Suppressor macrophage treated with lipopolysaccharide for 4 hours (primary cell): ENCODE results near the gene CPNE9.

Experiments
- DNase-seq: peaks from one replicate; pipeline ENCODE4 v3.0.0-alpha.2; 2020

CPNE9 gene

DNA sequence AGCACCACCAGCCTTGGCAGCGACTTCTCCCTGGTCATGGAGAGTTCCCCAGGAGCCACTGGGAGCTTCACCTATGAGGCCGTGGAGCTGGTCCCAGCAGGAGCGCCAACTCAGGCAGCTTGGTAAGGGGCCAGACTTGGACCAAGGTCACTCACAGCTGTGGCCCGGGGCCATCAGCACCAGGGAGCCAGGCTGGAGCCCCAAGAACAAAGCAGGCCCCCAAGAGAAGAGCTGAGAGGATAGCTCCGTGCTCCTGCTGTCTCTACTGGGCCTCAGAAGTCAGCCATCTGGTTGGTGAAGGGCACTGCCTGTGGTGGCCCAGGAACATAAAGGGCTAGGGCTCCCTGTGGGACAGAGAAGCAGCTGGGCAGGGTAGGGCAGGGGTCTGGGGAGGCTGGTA lies 14.7 kb upstream of the CPNE9 start:
- no peak for DNase-seq

DNA sequence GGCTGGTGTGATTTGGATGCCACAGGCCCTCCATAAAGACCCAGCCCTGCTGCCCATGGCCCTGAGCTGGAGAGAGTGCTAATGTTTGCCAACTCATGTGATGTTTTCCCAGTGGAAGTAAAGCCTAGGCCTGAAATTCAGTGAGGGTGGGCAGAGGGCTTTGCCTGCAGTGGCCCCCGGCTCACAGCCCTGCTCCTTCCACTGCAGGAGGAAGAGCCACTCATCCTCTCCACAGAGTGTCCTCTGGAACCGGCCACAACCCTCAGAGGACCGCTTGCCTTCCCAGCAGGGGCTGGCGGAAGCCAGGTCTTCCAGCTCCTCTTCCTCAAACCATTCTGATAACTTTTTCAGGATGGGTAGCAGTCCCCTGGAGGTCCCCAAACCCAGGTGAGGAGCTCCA lies 13.9 kb upstream of the CPNE9 start:
- no peak for DNase-seq

DNA sequence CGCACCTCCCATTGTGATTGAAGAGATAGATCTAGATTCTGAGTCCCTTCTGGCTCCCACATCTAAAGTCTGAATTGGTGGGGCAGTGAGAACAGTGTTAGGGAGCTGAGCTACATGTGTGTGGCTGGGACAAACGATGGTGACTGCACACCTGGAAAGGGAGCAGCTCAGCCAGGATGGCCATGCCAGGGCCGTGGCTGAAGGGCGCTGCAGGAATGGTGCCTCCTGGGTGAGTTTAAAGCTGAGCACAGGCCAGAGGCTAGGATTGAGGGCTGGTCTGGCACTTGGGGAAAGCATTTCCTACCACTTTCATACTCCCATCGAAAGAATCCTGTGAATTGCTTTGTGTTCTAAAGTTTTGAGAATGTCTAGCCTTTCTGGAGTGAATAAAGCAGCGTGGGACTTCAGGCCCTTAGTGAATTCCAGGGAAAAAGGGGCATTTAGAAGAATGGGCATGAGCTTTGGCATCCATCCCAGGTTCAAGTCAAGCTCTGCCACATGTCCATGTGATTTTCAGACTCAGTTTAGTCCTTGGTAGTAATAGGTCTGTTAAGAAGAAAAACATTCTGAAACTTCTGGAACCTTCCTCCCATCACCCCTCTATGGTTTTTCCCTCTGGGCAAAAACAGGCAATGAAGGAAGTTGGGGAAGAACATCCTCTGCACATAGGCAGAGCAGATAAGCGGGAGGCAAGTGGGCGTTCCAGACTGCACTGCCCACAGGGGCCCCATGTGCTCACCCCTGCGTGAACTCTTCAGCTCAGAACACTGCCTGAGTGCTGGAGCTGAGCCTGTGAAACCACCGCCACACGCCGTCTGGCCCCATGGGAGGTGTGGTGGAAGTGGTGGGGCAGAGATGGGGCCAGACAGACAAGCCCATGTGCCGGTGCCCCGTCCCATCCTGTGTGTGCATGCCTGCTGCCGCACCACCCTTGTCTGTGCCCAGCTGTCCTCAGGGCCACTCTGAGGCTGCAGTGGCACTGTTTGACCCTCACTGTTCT lies 12.9 kb upstream of the CPNE9 start:
- no peak for DNase-seq

- DNase-seq, result no peak
These were observed 12.0 kb upstream of the CPNE9 start for GRCh38 chr3:9691636-9692035.

DNA sequence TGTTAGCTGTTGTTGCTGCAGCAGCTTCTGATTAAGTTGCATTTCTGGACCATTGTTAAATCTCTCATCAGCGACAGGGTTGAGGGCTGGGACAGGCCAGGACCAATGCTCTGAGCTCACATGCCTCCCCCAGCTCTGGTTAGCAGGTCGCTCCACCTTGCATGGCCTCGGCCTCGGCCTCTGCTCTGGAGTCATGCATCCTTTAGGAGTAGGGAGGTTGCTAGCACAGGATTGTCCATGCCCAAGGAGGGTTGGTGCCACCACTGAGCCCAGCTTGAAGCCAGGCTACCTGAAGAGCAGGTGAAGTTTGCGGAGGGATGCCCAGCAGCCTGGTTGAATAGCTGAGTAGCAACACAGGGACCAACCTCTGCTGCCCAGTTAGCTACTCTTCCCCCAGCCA lies 11.2 kb upstream of the CPNE9 start:
- DNase-seq, result no peak

- DNase-seq, result no peak
These were observed 8.3 kb upstream of the CPNE9 start for GRCh38 chr3:9695345-9695744.

DNA sequence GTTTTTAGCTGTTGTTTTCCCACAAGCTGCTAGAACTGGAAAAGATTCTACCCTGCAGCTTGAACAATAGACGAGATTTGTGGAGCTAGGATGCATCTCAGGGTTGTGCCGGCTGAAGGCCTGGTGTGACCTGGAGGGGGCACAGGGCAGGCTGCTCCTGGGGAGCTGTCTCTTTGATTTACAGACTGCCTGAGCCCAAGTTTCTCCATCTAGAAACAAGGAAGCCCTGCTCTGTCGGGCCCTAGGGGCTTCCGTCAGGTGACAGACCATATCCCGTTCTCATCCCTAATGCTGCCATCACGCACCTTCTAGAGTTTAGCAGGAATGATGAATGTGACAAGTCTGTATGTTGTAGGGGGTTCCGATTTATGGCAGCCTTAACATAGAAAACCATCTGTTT lies 7.9 kb upstream of the CPNE9 start:
- no peak for DNase-seq

- DNase-seq, result no peak
These were observed 7.0 kb upstream of the CPNE9 start for GRCh38 chr3:9696480-9697220.

DNA sequence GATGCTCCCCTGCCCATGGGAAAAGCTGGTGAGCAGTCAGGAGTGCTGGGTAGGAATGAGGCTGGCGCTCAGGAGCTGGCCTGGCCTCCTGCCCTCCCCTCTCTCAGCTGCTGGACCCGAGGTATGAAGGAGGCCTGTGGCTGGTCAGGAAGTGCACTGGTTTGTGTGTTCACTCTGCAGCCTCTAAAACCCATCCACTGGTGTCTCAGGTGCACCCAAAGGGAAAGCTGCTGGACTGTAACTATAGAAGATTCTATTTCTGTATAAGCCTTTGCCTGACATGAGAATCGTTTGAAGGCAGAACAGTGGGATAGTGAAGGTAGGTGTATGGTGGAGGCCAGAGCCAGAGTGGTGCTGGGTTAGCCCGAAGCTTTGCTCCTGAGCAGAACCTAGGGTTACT lies 5.7 kb upstream of the CPNE9 start:
- DNase-seq, result no peak

GRCh38 chr3:9698293-9698692 lies 5.3 kb upstream of the CPNE9 start:
- no peak for DNase-seq

DNA sequence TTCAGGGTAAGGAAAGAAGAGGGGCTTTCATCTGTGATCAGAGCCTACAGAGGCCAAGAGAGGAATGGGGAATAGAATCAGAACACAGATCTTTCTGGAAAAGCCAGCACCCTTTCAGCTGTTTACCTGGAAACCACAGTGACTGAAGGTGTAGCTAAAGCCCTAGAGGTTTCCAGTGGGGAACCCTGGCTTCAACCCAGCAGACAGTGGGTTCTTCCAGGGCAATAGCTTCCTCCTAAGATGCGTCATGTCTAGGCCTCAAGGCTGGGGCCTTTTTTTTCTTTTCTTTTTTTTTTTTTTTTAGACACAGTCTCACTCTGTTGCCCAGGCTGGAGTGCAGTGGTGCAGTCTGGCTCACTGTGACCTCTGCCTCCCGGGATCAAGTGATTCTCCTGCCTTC lies 3.1 kb upstream of the CPNE9 start:
- DNase-seq, result no peak

DNA sequence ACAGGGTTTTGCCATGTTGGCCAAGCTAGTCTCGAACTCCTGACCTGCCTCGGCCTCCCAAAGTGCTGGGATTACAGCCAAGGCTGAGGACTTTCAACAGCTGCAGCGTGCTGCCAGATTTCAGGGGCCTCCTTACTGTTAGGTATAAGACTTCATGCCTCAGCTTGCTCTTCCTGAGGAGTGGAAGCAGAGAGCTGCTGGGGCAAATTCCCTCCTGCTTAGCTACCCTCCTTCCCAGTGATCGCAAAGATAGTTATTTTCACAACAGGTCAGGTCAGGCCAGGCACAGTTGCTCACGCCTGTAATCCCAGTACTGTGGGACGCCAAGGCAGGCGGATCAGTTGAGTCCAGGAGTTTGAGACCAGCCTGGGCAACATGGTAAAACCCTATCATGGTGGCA lies 2.6 kb upstream of the CPNE9 start:
- DNase-seq, result no peak

GRCh38 chr3:9701711-9702110 lies 1.9 kb upstream of the CPNE9 start:
- no peak for DNase-seq

DNA sequence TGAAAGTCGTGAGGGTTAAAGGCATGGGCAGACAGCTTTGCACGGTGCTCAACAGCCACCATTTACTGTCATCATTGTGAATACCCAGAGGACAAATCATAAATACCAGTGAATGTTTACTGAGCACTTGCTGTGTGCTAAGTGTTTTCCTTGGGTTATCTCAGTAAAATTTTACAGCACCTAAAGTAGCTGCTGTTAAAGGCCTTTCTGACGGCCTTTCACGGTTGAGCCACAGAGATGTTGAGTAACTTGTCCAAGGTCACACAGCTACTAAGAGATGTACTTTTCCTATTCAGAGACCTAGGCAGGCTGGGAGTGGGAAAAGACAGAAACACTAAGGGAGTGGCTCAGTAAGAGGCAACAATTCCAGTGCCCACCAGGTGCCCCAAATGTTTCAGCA lies 393 bp upstream of the CPNE9 start:
- DNase-seq, result no peak

DNA sequence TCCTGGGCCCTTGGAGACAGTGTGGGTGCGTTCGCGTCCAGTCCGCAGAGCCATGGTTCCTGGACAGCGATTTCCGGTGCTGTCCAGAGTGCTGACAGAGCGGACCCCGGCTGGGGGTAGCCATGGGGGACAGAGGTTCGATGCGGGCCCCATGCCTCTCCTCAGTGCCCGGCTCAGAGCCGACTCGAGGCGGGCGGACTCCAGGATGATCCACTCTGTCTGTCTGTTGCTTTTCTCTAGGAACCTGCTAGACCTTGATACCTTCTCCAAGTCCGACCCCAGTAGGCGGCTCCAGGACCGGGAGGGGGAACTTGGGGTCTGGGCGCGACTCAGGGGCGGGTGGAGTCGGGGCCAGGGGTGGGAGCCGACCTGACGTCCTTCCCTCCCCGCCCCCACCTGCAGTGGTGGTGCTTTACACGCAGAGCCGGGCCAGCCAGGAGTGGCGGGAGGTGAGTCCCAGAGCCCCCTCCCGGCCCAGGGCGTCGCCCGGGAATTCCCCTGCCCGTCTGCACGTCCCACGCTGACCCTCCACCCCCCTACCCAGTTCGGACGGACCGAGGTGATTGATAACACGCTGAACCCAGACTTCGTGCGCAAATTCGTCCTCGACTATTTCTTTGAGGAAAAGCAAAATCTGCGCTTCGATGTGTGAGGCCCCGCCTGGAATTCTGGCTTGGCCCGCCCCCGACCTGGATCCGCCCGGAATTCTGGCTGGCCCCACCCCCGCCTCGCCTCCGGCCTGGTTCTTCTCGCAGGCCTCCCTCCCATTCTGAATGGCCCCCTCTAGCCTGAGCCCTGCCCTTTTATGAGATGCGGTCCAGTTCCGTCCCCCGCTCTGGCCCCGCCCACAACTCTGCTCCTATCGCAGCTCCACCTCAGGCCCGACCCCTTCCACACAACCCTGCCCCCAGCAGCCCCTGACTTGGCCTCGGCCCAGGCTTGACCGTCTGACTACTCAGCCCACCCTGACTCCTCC lies 1.0 kb downstream of the CPNE9 start:
- DNase-seq, result peak; percentile 27

DNA sequence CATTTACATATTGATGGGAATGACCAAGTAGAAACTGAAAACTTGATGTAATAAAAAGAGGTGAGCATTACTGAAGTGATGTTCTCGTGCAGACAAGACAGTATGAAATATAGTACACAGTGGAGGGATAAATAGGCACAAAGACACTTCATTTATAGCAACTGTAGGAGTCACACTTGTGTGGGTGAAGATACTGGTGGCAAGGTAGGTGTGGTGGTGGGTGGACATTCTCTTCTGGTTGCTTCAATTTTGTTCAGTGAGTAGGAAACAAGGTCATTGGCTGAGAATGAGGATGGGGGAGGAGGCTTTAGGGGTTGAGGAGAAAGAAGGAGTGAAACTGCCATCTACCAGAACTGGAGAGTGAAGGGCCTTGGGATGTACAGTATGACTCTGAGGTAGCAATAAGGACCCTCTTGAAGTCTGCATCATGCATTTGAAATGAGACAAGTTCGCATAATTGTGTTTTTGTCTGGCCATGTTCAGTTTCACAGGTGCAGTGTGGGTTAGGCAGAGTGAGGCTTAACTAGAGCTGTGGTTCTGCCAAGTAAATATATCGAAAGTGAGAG lies 6.6 kb downstream of the CPNE9 start:
- no peak for DNase-seq

DNA sequence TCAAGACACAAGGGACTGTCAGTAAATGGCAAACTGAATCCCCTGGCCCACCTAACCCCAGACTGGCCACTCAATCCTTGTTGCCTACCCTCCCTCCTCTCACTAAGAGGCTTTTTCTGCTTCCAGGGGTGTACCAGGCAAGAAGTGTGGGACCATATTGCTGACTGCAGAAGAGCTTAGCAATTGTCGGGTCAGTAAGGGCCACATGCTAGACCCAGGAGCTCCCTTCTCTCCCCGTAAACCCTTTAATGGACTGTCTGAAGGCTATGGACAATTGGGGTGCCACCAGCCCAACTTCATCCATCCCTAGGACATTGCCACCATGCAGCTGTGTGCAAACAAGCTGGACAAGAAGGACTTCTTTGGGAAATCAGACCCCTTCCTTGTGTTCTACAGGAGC lies 8.8 kb downstream of the CPNE9 start:
- no peak for DNase-seq

- DNase-seq, result no peak
These were observed 9.5 kb downstream of the CPNE9 start for GRCh38 chr3:9713142-9713541.

DNA sequence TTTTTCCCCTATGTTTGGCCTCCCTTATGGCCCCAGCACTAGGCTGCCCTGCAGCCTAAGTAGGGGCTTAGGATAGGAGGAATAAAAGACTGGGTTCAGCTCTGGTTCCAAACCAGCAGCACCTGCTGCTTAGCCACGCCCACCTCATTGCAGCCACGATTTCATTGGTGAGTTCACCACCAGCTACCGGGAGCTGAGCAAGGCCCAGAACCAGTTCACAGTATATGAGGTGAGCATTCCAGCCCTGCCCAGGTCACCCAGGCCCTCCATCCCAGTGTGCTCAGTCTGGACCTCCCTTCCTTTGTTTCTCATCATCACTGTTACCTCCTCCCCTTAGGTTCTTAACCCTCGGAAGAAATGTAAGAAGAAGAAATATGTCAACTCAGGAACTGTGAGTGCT lies 11.5 kb downstream of the CPNE9 start:
- no peak for DNase-seq

GRCh38 chr3:9715764-9716437 lies 12.3 kb downstream of the CPNE9 start:
- DNase-seq, result peak; percentile 93

DNA sequence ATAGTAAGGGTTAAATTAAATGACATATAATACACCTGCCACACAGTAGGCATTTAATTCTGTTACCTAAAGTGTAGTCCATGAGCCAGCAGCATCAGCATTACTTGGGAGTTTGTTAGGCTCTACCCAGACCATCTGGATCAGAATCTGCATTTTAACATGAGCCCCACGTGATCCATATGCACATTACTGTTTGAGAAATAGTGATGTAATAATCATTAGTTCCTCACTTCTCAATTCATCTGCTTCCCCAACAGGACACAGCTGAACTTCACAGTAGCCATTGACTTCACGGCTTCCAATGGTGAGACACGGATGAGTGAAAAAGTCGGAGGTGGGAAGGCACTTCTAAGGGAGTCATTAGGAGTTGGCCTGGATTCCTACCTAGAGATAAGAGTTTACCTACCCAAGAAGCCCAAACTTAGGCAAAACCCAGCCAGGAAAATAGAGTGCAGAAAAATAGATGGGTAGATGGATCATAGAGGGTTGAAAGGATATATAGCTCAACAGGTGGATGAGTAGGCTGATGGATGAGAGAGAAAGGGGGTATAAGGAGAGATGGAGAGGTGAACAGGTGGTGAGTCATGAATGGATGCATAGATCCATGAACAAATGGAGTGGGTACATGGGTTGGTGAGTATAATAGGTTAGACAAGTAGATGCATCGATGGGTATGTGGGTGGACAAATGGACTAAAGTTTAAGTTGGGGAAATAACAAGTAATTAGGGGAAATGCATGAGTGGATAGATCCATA lies 13.3 kb downstream of the CPNE9 start:
- peak; percentile 49 for DNase-seq
